H1 (cell line): Measurements from ENCODE around the gene CCSAP. TPM values are rescaled to one million over a fixed set of nuclear protein-coding genes. Genes with fewer than 3 reads are reported as not detected.

Experiments used
- CTCF ChIA-PET: fragments of 300-600 bp; sonication (Branson Sonifier 250); formaldehyde crosslinking; loops from one replicate; lab custom pipeline; 2021; ENCODE audit not compliant: partially characterized antibody; lab: Charles Lee
- POLR2A ChIA-PET: fragments of 300-600 bp; sonication (Branson Sonifier 250); formaldehyde crosslinking; loops from one replicate; lab custom pipeline; 2021; ENCODE audit warnings: inconsistent platforms; ENCODE audit not compliant: partially characterized antibody; lab: Charles Lee
- DNase-seq, 2 experiments: peaks; one replicate each; pipeline versions ENCODE4 v3.0.0 to v3.0.0-alpha.2; 2010 to 2022; ENCODE audit warnings: low spot score in 2 of 2, low read depth in 1 of 2, mixed read lengths in 1 of 2
- FAIRE-seq: peaks from 2 replicates; lab custom pipeline; 2011; peaks lifted over from hg19 to GRCh38; lab: Jason Lieb, UNC
- H2AFZ ChIP-seq: 2 replicates; pipeline ENCODE4 v1.8.1; 2012; ENCODE audit warnings: low read length, inconsistent platforms
- H2AK5ac ChIP-seq: 2 replicates; pipeline ENCODE4 v1.6.1; 2013; ENCODE audit warnings: low read depth, low read length
- H2BK120ac ChIP-seq: replicated peaks from 2 replicates; pipeline ENCODE3; 2013; ENCODE audit warnings: low read depth, low read length, inconsistent platforms
- H2BK12ac ChIP-seq: 2 replicates; pipeline ENCODE4 v1.6.1; 2013; ENCODE audit warnings: low read depth, low read length
- H2BK15ac ChIP-seq: 2 replicates; pipeline ENCODE4 v1.6.1; 2013; ENCODE audit warnings: low read length
- H2BK20ac ChIP-seq: 2 replicates; pipeline ENCODE4 v1.6.1; 2013; ENCODE audit warnings: low read length
- H2BK5ac ChIP-seq: 2 replicates; pipeline ENCODE4 v1.6.1; 2013; ENCODE audit warnings: low read depth, low read length
- H3K14ac ChIP-seq: 2 replicates; pipeline ENCODE4 v1.6.1; 2013; ENCODE audit warnings: inconsistent platforms; ENCODE audit not compliant: insufficient read length
- H3K18ac ChIP-seq: 2 replicates; pipeline ENCODE4 v1.6.1; 2013; ENCODE audit warnings: low read length; ENCODE audit errors: extremely low read depth
- H3K23ac ChIP-seq: 2 replicates; pipeline ENCODE4 v1.6.1; 2013; ENCODE audit warnings: inconsistent platforms; ENCODE audit not compliant: insufficient read length
- H3K23me2 ChIP-seq: 2 replicates; pipeline ENCODE4 v1.6.1; 2013; ENCODE audit warnings: low read depth, low read length
- H3K27ac ChIP-seq: 2 replicates; pipeline ENCODE4 v1.6.1; 2011; ENCODE audit warnings: low read depth, low read length, inconsistent platforms
- H3K27me3 ChIP-seq, 4 experiments: replicated peaks in 1 of 4; 1 replicate in 1 of 4; 2 replicates in 3 of 4; pipeline versions ENCODE4 v1.6.1 to v1.8.1; 2011 to 2013; ENCODE audit warnings: low read length in 3 of 4, mild to moderate bottlenecking in 3 of 4, inconsistent platforms in 2 of 4, mixed read lengths in 2 of 4, moderate library complexity in 1 of 4; ENCODE audit not compliant: control insufficient read depth in 3 of 4, insufficient read depth in 3 of 4; ENCODE audit errors: extremely low read depth in 1 of 4
- H3K36me3 ChIP-seq, 4 experiments: 2 replicates each; pipeline versions ENCODE4 v1.6.1 to v1.8.1; 2011 to 2013; ENCODE audit warnings: mild to moderate bottlenecking in 4 of 4, low read length in 3 of 4, moderate library complexity in 2 of 4, control low read depth in 1 of 4, inconsistent platforms in 1 of 4; ENCODE audit not compliant: insufficient read depth in 4 of 4, control insufficient read depth in 2 of 4
- H3K4ac ChIP-seq: replicated peaks from 2 replicates; pipeline ENCODE3; 2013; ENCODE audit warnings: low read length, low read depth, mixed read lengths, inconsistent platforms; ENCODE audit not compliant: insufficient read length
- H3K4me1 ChIP-seq, 4 experiments: replicated peaks in 1 of 4; 1 replicate in 1 of 4; 2 replicates in 3 of 4; pipeline versions ENCODE4 v1.6.1 to v1.8.1; 2011 to 2013; ENCODE audit warnings: low read length in 3 of 4, inconsistent platforms in 2 of 4, mixed read lengths in 1 of 4; ENCODE audit not compliant: insufficient read depth in 4 of 4, control insufficient read depth in 3 of 4
- H3K4me2 ChIP-seq, 2 experiments: 2 replicates each; pipeline versions ENCODE4 v1.6.1 to v1.8.1; 2011 to 2013; ENCODE audit warnings: low read depth in 2 of 2, low read length in 2 of 2, control low read depth in 1 of 2, inconsistent platforms in 1 of 2, mild to moderate bottlenecking in 1 of 2; ENCODE audit not compliant: insufficient read depth in 1 of 2
- H3K4me3 ChIP-seq, 4 experiments: fragments of 200-600, 300-600 bp in 1 of 4; sonication (generic), shearing (Covaris generic), sonication (Bioruptor Twin) in 1 of 4; 2 replicates each; pipeline versions ENCODE4 v1.5.1 to v1.8.1; 2011 to 2016; ENCODE audit warnings: low read length in 4 of 4, low read depth in 3 of 4, control low read depth in 2 of 4, inconsistent platforms in 2 of 4, mild to moderate bottlenecking in 2 of 4, mixed read lengths in 1 of 4, moderate library complexity in 1 of 4; ENCODE audit not compliant: insufficient read depth in 2 of 4; ENCODE audit errors: extremely low read depth in 1 of 4
- H3K56ac ChIP-seq: replicated peaks from 2 replicates; pipeline ENCODE3; 2013; ENCODE audit warnings: low read depth, mild to moderate bottlenecking, mixed read lengths, low read length, inconsistent platforms; ENCODE audit not compliant: insufficient read length
- H3K79me1 ChIP-seq: 2 replicates; pipeline ENCODE4 v1.6.1; 2013; ENCODE audit warnings: low read depth, low read length, control low read depth
- H3K79me2 ChIP-seq, 2 experiments: 2 replicates each; pipeline versions ENCODE4 v1.6.1 to v1.8.1; 2012 to 2013; ENCODE audit warnings: low read length in 2 of 2, mild to moderate bottlenecking in 2 of 2, inconsistent platforms in 1 of 2; ENCODE audit not compliant: insufficient read depth in 2 of 2, control insufficient read depth in 1 of 2
- H3K9ac ChIP-seq, 4 experiments: replicated peaks in 1 of 4; 1 replicate in 1 of 4; 2 replicates in 3 of 4; pipeline versions ENCODE4 v1.6.1 to v1.8.1; 2011 to 2013; ENCODE audit warnings: low read depth in 3 of 4, low read length in 3 of 4, control low read depth in 2 of 4, mild to moderate bottlenecking in 2 of 4, moderate library complexity in 2 of 4, inconsistent platforms in 1 of 4; ENCODE audit errors: extremely low read depth in 1 of 4
- H3K9me3 ChIP-seq, 2 experiments: 2 replicates each; pipeline versions ENCODE4 v1.6.1 to v1.8.1; 2012 to 2013; ENCODE audit warnings: mild to moderate bottlenecking in 2 of 2, moderate library complexity in 2 of 2, control low read depth in 1 of 2, inconsistent platforms in 1 of 2, low read depth in 1 of 2, low read length in 1 of 2, mixed read lengths in 1 of 2; ENCODE audit not compliant: insufficient read depth in 2 of 2
- H4K20me1 ChIP-seq, 2 experiments: replicated peaks in 1 of 2; 2 replicates each; pipeline versions ENCODE3 to v1.8.1; 2011 to 2013; ENCODE audit warnings: inconsistent platforms in 2 of 2, low read length in 2 of 2, mild to moderate bottlenecking in 1 of 2; ENCODE audit not compliant: insufficient read depth in 2 of 2, control insufficient read depth in 1 of 2
- H4K5ac ChIP-seq: 2 replicates; pipeline ENCODE4 v1.6.1; 2013; ENCODE audit warnings: low read length, low read depth, mixed read lengths, inconsistent platforms; ENCODE audit not compliant: insufficient read length
- H4K8ac ChIP-seq: 2 replicates; pipeline ENCODE4 v1.8.0; 2013; ENCODE audit warnings: mild to moderate bottlenecking, moderate library complexity, low read length, inconsistent platforms; ENCODE audit not compliant: insufficient read depth; ENCODE audit errors: extremely low read depth
- H4K91ac ChIP-seq: replicated peaks from 2 replicates; pipeline ENCODE3; 2013; ENCODE audit warnings: low read length, mixed read lengths, inconsistent platforms; ENCODE audit not compliant: insufficient read length
- WGBS, 2 experiments: shearing (Covaris generic) in 1 of 2; methylation state at CpG; one replicate each; pipeline versions ENCODE4 v1.1.6 to v1.1.7; 2013 to 2015; ENCODE audit warnings: low lambda C conversion rate in 2 of 2, mixed read lengths in 2 of 2, inconsistent platforms in 1 of 2, low coverage in 1 of 2, missing lambda C conversion rate in 1 of 2; ENCODE audit not compliant: insufficient replicate concordance in 2 of 2, insufficient coverage in 1 of 2, insufficient read length in 1 of 2; ENCODE audit errors: extremely low coverage in 1 of 2, missing lambda C conversion rate in 1 of 2; 5-methylcytosine and 5-hydroxymethylcytosine counted together
- polyA plus RNA-seq, 7 experiments: library from polyadenylated mRNA; depleted of rRNA in 3 of 7; stranded (reverse) in 5 of 7; unstranded in 2 of 7; fragments of >200 nt in 5 of 7; fragments of 200-250 nt in 2 of 7; gene quantifications; 1 replicate in 5 of 7; 2 replicates in 1 of 7; 4 replicates in 1 of 7; pipeline versions ENCODE4 v1.2.1 to v1.2.3, GENCODE V29; 2011 to 2013; ENCODE audit warnings: missing spikeins in 2 of 7, mixed read lengths in 2 of 7
- total RNA-seq: library from RNA; stranded (reverse); fragmentation: NEBNext Ultra II Directional; extraction: Animal tissue kit (Norgen Biotek cat#: 25700); gene quantifications from 2 replicates; pipeline ENCODE4 v1.2.1, GENCODE V29; 2021

CCSAP gene
- total and polyA plus RNA-seq, 2 of the 8 experiments (the other 6 are each of a cell fraction or from before 2014, with no cell fraction given), result 3.5 to 17.2 TPM

DNA sequence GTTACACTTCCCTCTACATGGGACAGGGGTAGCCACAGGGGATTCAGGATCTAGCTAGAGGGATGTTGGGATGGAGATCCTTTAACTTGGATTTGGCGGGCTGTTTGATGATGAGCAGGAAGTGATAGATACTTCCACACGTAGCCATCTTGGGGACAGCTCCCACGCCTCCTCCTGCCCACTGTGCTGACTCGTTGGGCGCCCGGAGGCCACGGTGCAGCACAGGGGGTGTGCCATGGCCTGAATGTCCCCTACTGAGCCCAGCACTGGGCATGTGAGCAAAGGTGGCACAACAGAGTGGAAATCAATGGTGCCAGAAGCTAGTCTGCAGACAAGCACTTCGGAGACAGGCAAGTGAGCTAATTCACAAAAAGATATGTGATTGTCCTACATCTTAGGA lies 31.6 kb upstream of the CCSAP start:
- Histone ChIP-seq H4K20me1 (no peaks in the 10 kb centered on the region), H2BK15ac (no peak overlapping the region), H3K23ac (no peak overlapping the region), H3K27ac (no peak overlapping the region), H4K5ac (no peak overlapping the region), H3K4me2 (no peak overlapping the region), H3K4me3 (no peak overlapping the region), H3K14ac (no peak overlapping the region), H3K9me3 (no peaks in the 10 kb centered on the region), H2BK5ac (no peak overlapping the region), H4K91ac (no peak overlapping the region), H3K79me1 (no peaks in the 10 kb centered on the region), H3K9ac (no peak overlapping the region), H3K27me3 (no peaks in the 10 kb centered on the region; a peak in 1 of 7 replicates), H3K36me3 (no peaks in the 10 kb centered on the region), H3K4ac (no peak overlapping the region), H3K23me2 (no peaks in the 10 kb centered on the region), H2AK5ac (no peak overlapping the region), H2BK20ac (no peak overlapping the region), H2BK120ac (no peak overlapping the region), H2AFZ (peak overlapping the region; percentile 61; the same call in 1 of the 2 replicates), H4K8ac (no peak overlapping the region), H3K79me2 (no peaks in the 10 kb centered on the region), H2BK12ac (0 out of 2 replicates have a peak overlapping the region, but pooled peaks have one; percentile 33), H3K4me1 (peaks cover 0 to 6% (median 3%) of the 10 kb centered on the region in 4 experiments; a peak in 4 of 7 replicates), H3K56ac (no peak overlapping the region), H3K18ac (no peak overlapping the region; the same call in 1 of the 2 replicates)
- peak in 1 of 2 experiments; percentile 33 for DNase-seq
- CTCF ChIA-PET, result interaction anchor here (0.9 to 1.5 kb wide), 3 partner anchors 13 to 28 kb away, joined by 3 to 4 read pairs (median 3); no protein-coding TSS in a partner anchor
- WGBS, 2 experiments, result 94% methylated on average over 8 of the region's 8 CpGs; no CpG with 5 or more reads in 1 of the 2 experiments
- no peak for FAIRE-seq
- POLR2A ChIA-PET, result no interaction called here
